Daoy (cell line): ENCODE results near the gene FAM32A. TPM values are rescaled to one million over a fixed set of nuclear protein-coding genes. Genes with fewer than 3 reads are reported as not detected.

Source experiments
- DNase-seq: peaks from one replicate; pipeline ENCODE4 v3.0.0-alpha.2; 2015; ENCODE audit warnings: low read depth
- total RNA-seq: library from RNA; depleted of rRNA; stranded (reverse); fragments of >200 nt; shearing (Covaris generic); gene quantifications from 2 replicates; pipeline ENCODE4 v1.2.3, GENCODE V29; 2014; rRNA removed

The FAM32A gene
- total RNA-seq, 1 experiment from 2014 or later, result 233 TPM

GRCh38 chr19:16225279-16226183, 40.3 kb downstream of the FAM32A start:
- DNase-seq, result no peak

DNA sequence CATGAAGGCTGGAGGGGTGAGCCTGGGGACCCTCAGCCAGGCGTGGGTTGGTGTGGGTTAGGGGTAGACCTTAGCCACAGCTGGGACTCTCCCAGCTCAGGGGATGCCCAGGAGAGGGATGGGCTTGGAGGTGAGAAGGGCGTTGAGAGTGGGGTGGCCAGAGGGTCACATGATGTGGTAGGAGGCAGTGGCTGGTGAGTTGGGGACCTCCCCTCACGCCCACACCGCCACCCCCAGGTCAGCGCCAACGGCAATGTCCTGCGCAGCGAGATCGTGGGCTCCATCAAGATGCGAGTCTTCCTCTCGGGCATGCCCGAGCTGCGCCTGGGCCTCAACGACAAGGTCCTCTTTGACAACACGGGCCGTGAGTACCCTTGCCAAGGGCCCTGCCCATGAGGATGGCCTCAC, 41.0 kb downstream of the FAM32A start:
- no peak for DNase-seq

- DNase-seq, result no peak
Measured at GRCh38 chr19:16226878-16227836, 41.9 kb downstream of the FAM32A start.

- DNase-seq, result no peak
Measured at GRCh38 chr19:16227837-16228636, 42.8 kb downstream of the FAM32A start.

GRCh38 chr19:16228637-16229321, 43.6 kb downstream of the FAM32A start:
- no peak for DNase-seq

- no peak for DNase-seq
Measured at GRCh38 chr19:16229322-16229641, 44.1 kb downstream of the FAM32A start.

GRCh38 chr19:16232127-16232526, 46.9 kb downstream of the FAM32A start:
- DNase-seq, result no peak

DNA sequence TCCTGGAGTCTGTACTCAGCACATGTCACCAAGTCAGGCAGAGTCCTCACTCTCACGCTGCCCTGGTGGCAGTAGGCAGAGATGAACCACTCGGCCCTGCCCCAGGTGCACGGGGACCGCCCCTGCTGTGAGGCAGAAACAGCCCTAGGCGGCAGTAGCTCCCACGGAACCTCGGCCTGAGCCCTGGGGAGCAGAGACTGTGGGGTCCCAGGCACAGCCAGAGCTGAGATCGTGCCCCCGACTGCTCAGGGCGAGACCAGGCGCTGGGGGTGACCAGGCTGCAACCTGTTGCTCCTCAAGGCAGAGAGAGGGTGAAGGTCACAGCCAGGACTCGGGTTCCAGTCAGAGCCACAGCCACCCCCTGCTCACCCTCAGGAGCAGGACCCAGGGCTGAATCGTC, 47.4 kb downstream of the FAM32A start:
- DNase-seq, result no peak

DNA sequence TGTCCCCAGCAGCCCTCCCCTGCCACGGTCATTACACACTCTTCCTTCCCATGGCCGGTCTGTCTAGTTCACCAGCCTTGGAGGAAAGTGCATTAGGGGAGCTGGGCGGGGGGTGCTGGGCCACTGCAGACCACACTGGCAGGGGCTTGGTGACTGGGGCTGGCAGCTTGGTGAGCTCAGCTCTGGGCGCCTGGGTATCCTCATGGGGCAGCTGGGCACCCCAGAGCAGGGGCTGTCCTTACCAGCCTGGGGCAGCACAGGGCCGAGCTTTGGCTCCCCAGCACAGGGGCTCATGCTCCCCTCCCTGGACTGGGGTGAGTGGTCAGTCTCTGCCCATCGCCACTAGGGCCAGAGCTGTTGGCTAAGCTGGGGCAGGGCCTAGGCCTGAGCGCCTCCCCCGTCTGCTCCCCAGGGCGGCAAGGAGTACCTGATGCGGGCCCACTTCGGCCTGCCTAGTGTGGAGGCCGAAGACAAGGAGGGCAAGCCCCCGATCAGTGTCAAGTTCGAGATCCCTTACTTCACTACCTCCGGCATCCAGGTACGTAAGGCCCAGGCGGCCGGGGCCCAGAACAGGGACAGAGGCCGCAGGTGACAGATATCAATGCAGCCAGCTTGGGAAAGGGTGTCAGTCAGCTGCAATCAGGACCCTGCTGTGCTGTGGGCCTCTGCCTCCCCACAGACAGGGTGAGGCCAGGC, 48.0 kb downstream of the FAM32A start:
- no peak for DNase-seq

- DNase-seq, result no peak
Measured at GRCh38 chr19:16233836-16234551, 48.8 kb downstream of the FAM32A start.

DNA sequence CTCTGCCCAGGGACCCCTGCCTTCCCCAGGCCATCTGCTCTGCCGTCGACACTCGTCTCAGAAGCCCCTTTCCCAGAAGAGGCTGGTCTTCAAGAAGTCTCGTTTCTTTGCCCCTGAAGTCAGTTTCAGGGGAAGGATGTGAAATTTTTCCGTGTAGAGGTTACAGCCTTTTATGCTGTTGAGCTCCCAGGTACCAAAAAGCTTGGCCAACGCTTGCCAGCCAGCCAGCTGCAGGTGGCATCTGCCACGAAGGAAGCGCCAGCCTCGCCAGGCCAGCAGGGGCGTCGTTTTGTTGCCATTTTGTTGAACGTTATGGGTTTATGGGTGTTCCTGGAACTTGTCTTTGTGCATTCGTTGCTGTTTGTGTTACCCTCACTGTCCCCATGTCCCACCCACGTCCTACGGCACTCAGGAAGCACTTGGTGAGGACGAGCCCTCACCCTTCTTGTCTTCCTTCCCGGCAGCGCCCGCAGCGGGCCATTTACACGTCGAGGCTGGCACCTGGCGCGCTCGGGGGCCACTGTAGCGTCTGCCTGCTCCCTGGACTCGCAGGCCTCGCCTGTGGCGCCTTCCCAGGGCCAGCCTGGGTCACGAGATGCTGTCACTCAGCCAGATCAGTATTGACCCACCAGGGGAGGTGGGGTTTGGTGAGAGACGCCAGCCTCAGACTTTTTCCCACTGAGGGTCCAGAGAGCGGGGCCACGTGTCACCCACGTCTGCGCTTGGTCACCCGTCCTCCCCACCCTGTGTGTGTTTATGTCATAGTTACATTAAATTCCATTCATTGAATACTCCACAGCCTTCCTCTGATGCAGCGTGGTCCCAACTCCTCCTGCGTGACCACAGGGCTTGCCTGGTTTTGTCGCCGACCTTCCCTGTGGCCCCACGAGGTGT, 49.6 kb downstream of the FAM32A start:
- no peak for DNase-seq

- no peak for DNase-seq
Measured at GRCh38 chr19:16235811-16236652, 50.8 kb downstream of the FAM32A start.

Other genes with a start within 250 kb of the FAM32A start
- gene OR10H4, start 236.4 kb upstream of the FAM32A start, total RNA-seq, result not detected in 2 replicates
- gene TPM4, start 108.9 kb upstream of the FAM32A start, total RNA-seq, result 1,303 and 1,358 TPM in 2 replicates
- 63.7 and 72.5 TPM in 2 replicates for gene RAB8A, start 73.5 kb upstream of the FAM32A start, total RNA-seq
- gene HSH2D, start 41.7 kb upstream of the FAM32A start, total RNA-seq, result not detected in 2 replicates
- not detected in 2 replicates for gene CIB3, start 11.9 kb upstream of the FAM32A start, total RNA-seq
- 86.2 and 86.8 TPM in 2 replicates for gene AP1M1, start 12.5 kb downstream of the FAM32A start, total RNA-seq
- 0.33 and 1.9 TPM in 2 replicates for gene KLF2, start 139.4 kb downstream of the FAM32A start, total RNA-seq